Fibroblast of villous mesenchyme (primary cell): Measurements from ENCODE around the gene NNMT. TPM values are rescaled to one million over a fixed set of nuclear protein-coding genes. Genes with fewer than 3 reads are reported as not detected.
A peak's percentile ranks its signal among the peaks of the same experiment; 100 is the strongest.
"Not testable (repeated sequence)": the region's sequence is repeated elsewhere in the genome, so short reads cannot be mapped to it uniquely, and the experiment has no call there.

Experiments used
- DNase-seq: peaks from one replicate; pipeline ENCODE4 v3.0.0-alpha.2; 2010; ENCODE audit warnings: low read depth
- H3K4me3 ChIP-seq: 2 replicates; pipeline ENCODE4 v1.5.1; 2011; ENCODE audit warnings: low read depth, mild to moderate bottlenecking, low read length
- total RNA-seq: library from RNA; depleted of rRNA; stranded (reverse); fragments of >200 nt; gene quantifications from 2 replicates; pipeline ENCODE4 v1.2.3, GENCODE V29; 2012
- TF ChIP-seq, protein P1 (sequence below): IDR thresholded peaks from 2 replicates; pipeline ENCODE4 v1.5.1; 2012; ENCODE audit warnings: low read depth, mild to moderate bottlenecking, low read length; ENCODE audit not compliant: insufficient read depth

NNMT gene
- total RNA-seq, 1 donor, result 505 TPM

GRCh38 chr11:114322934-114323333, 26.7 kb downstream of the NNMT start:
- no peak for DNase-seq
- TF ChIP-seq, protein P1, sequence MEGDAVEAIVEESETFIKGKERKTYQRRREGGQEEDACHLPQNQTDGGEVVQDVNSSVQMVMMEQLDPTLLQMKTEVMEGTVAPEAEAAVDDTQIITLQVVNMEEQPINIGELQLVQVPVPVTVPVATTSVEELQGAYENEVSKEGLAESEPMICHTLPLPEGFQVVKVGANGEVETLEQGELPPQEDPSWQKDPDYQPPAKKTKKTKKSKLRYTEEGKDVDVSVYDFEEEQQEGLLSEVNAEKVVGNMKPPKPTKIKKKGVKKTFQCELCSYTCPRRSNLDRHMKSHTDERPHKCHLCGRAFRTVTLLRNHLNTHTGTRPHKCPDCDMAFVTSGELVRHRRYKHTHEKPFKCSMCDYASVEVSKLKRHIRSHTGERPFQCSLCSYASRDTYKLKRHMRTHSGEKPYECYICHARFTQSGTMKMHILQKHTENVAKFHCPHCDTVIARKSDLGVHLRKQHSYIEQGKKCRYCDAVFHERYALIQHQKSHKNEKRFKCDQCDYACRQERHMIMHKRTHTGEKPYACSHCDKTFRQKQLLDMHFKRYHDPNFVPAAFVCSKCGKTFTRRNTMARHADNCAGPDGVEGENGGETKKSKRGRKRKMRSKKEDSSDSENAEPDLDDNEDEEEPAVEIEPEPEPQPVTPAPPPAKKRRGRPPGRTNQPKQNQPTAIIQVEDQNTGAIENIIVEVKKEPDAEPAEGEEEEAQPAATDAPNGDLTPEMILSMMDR, result no peak

DNA sequence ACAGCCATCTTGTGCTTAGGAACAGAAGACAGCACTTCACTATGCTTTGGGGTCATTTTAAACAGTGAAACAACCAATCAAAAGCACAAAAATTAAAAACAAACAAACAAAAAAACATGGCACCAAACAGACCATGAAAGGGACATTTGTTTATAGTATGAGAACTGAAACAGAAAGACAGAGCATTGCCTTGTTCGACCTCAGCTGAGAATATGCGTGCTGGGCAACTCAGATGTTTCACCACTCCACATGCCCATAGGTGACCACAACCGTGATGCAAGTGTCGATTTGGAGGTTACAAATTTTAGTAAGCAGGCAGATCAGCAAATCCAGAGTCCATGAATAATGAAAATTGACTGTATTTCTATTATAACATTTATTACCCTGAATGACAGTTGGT, 30.0 kb downstream of the NNMT start:
- no peak for DNase-seq
- H3K4me3 ChIP-seq, result no peak overlapping the region
- TF ChIP-seq, protein P1, result no peak

More at GRCh38 chr11:114322934-114323333, 26.7 kb downstream of the NNMT start:
- H3K4me3 ChIP-seq, result no peak overlapping the region

DNA sequence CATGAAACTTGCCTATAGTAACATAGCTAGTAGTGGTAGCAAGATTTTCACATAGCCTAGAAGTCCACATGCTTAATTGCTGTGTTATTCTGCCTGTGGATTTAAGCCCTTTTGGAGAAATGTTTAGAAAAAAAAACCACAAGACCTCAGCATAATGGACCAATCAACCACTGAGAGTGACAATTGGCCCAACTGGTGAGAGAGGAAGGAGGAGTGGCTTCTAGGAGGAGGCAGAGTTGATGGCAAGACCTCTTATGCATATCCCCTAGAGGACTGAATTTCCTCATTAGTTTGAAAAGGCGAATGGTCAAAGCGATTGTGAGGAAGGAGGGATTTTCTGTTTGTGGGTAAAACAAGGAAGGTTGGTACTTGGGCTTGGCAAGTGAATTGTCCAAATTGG, 30.6 kb downstream of the NNMT start:
- H3K4me3 ChIP-seq, result no peak overlapping the region
- TF ChIP-seq, protein P1, result no peak
- no peak for DNase-seq

DNA sequence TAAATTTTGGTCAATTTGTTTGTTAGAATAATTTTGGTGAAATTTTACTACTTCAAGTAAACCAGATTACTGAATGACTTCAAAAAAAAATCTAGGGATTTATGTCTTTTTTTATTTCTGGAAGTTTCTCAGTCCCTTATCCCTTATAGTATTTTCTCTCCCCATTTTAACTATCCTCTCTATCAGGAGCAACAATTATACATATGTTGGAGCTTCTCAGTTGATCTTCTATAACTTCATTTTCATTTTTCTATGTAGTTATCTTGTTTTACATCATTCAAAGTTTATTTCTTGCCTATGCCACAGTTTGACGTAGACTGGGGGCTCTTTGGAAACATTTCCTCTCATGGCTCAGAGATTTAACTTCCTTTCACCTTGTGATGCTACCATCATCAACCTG, 34.2 kb downstream of the NNMT start:
- H3K4me3 ChIP-seq, result no peak overlapping the region
- TF ChIP-seq, protein P1, result no peak
- no peak for DNase-seq

GRCh38 chr11:114340311-114341131, 44.3 kb downstream of the NNMT start:
- TF ChIP-seq, protein P1, result peak; percentile 88
- peak; percentile 85 for DNase-seq
- peak overlapping the region; percentile 20 for H3K4me3 ChIP-seq

DNA sequence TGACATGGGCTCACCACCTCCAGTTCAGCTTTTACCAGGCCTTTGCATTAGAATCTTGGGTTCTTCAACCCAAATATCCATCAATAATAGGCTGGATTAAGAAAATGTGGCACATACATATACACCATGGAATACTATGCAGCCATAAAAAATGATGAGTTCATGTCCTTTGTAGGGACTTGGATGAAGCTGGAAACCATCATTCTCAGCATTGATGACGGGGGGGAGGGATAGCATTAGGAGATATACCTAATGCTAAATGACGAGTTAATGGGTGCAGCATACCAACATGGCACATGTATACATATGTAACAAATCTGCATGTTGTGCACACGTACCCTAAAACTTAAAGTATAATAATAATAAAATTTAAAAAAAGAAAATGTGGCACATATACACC, 45.5 kb downstream of the NNMT start:
- not testable (repeated sequence) for DNase-seq, H3K4me3 ChIP-seq

DNA sequence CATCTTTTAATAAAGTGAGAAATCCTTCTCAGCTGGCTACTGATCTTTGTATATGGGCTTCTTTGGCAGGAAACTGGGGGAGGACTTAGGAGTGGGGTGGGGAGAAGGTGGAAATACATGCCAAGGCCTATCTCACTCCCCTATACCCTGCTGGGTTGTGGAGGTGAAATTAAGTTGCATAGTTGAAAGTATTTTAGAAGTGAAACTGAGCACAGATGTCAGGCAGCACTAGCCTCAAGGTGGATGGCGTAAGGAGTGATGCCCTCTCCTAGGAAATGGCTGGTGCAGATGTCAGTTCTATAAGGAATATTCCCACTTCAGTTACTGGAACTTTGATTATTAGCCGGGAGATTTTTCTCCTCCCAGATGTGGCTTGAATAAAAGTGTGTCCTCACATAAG, 46.3 kb downstream of the NNMT start:
- TF ChIP-seq, protein P1, result no peak
- H3K4me3 ChIP-seq, result no peak overlapping the region
- no peak for DNase-seq
